AG09309 (cell line): Measurements from ENCODE around the gene XPO4.

Experiments
- DNase-seq: peaks from one replicate; pipeline ENCODE4 v3.0.0-alpha.2; 2010; ENCODE audit warnings: low read depth
- H3K4me3 ChIP-seq: 2 replicates; pipeline ENCODE4 v1.5.1; 2011; ENCODE audit warnings: mild to moderate bottlenecking, low read depth, low read length, moderate library complexity; ENCODE audit not compliant: control insufficient read depth
- TF ChIP-seq, protein P1 (sequence below): IDR thresholded peaks from 2 replicates; pipeline ENCODE4 v1.5.1; 2011; ENCODE audit warnings: mild to moderate bottlenecking, low read depth, low read length, inconsistent platforms; ENCODE audit not compliant: insufficient read depth, control insufficient read depth; ENCODE audit errors: missing control alignments

Gene XPO4

GRCh38 chr13:20812890-20813289, 89.7 kb downstream of the XPO4 start:
- no peak overlapping the region for H3K4me3 ChIP-seq
- TF ChIP-seq, protein P1, sequence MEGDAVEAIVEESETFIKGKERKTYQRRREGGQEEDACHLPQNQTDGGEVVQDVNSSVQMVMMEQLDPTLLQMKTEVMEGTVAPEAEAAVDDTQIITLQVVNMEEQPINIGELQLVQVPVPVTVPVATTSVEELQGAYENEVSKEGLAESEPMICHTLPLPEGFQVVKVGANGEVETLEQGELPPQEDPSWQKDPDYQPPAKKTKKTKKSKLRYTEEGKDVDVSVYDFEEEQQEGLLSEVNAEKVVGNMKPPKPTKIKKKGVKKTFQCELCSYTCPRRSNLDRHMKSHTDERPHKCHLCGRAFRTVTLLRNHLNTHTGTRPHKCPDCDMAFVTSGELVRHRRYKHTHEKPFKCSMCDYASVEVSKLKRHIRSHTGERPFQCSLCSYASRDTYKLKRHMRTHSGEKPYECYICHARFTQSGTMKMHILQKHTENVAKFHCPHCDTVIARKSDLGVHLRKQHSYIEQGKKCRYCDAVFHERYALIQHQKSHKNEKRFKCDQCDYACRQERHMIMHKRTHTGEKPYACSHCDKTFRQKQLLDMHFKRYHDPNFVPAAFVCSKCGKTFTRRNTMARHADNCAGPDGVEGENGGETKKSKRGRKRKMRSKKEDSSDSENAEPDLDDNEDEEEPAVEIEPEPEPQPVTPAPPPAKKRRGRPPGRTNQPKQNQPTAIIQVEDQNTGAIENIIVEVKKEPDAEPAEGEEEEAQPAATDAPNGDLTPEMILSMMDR, result no peak
- DNase-seq, result no peak

GRCh38 chr13:20810808-20811207, 91.7 kb downstream of the XPO4 start:
- no peak overlapping the region for H3K4me3 ChIP-seq
- TF ChIP-seq, protein P1, result no peak
- no peak for DNase-seq

- H3K4me3 ChIP-seq, result no peak overlapping the region
- no peak for DNase-seq
- TF ChIP-seq, protein P1, result no peak
Observed at GRCh38 chr13:20808874-20809273, 93.7 kb downstream of the XPO4 start.

DNA sequence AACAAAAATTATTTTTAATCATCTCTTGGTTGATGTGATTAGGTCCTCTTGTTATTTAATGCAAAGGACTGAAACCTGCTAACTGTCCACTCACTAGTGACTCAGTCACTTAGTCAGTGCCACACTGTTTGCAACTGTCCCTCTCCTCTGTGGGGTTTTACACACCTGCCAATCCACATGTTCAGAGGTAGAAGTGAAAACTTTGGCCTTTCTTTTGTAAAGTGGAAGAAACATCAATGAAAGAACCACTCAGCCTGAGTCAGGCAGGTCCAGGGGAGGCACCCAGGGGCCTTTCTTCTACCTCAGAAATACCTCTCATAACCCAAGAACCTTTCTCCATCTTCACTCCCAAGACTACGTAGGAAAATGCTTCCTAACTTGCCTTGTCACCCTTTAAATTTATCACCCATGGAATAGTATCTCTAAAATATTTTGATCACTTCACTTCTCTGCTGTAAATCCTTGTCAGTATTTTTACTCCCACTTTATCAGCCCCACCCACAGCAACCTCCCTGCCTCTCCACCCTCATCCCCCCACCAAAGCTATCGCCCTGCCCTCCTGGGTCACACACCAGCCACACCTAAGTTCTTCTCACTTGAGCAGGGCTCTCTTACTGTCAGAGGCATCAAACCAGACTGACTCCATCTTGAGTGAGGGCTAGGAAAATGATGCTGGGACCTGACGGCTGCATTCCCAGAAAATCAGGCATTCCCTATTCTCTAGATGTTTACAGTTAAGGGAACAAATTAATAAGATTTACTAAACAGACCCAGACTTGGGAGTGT, 99.2 kb downstream of the XPO4 start:
- TF ChIP-seq, protein P1, result no peak

DNA sequence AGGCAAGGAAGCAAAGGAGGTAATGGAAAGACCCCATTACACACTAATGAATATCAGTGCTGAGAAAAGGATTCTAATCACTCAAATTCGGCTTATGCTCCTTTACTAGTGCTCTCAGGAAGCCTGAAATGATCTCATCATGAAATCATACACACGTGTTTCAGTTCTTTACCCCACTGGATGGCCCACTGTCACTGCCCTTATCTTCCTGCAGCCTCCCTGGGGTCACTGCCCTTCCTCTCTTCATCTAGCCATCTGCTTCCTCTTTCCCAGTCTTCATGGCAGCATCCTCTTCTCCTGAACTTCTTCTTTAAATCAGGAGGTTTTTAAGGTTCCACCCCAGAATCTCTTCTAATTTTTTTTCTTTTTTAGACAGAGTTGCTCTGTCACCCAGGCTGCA, 100.8 kb downstream of the XPO4 start:
- no peak for DNase-seq
- TF ChIP-seq, protein P1, result no peak
- H3K4me3 ChIP-seq, result no peak overlapping the region

More for the DNA sequence above, 99.2 kb downstream of the XPO4 start:
- no peak for DNase-seq
- H3K4me3 ChIP-seq, result no peak overlapping the region

GRCh38 chr13:20799726-20800416, 102.7 kb downstream of the XPO4 start:
- H3K4me3 ChIP-seq, result no peak overlapping the region
- TF ChIP-seq, protein P1, result no peak
- no peak for DNase-seq

- no peak for DNase-seq
- TF ChIP-seq, protein P1, result no peak
- H3K4me3 ChIP-seq, result no peak overlapping the region
Observed at GRCh38 chr13:20798027-20798426, 104.5 kb downstream of the XPO4 start.
